Thyroid gland (tissue), 4 donors: ENCODE data around the gene DSP. TPM values are rescaled to one million over a fixed set of nuclear protein-coding genes. Genes with fewer than 3 reads are reported as not detected.

Experiments used
- DNase-seq, 2 donors: peaks; one replicate each; pipeline ENCODE4 v3.0.0-alpha.2; 2019
- H3K27ac ChIP-seq, 3 donors: fragments of 200-600 bp; sonication (generic); 1 replicate in 2 of 3; 2 replicates in 1 of 3; pipeline ENCODE4 v1.5.1; 2016 to 2019; ENCODE audit warnings: mild to moderate bottlenecking in 1 of 3, moderate library complexity in 1 of 3
- H3K27me3 ChIP-seq: fragments of 200-600 bp; sonication (generic); one replicate; pipeline ENCODE4 v1.5.1; 2019
- H3K36me3 ChIP-seq, 2 donors: fragments of 200-600 bp; sonication (generic); one replicate each; pipeline ENCODE4 v1.5.1; 2016 to 2019
- H3K4me1 ChIP-seq, 2 donors: fragments of 200-600 bp; sonication (generic); one replicate each; pipeline ENCODE4 v1.5.1; 2017 to 2019
- H3K4me3 ChIP-seq, 3 donors: fragments of 200-600 bp; sonication (generic); replicated peaks in 1 of 3; 1 replicate in 2 of 3; 2 replicates in 1 of 3; pipeline ENCODE4 v1.5.1; 2016; ENCODE audit warnings: mild to moderate bottlenecking in 1 of 3
- H3K9me3 ChIP-seq: fragments of 200-600 bp; sonication (generic); one replicate; pipeline ENCODE4 v1.5.1; 2017
- POLR2A ChIP-seq, 2 donors: fragments of 450-650 bp; IDR thresholded peaks; one replicate each; pipeline ENCODE4 v1.6.1; 2017; ENCODE audit warnings: antibody characterized with exemption in 2 of 2, mild to moderate bottlenecking in 2 of 2, moderate library complexity in 1 of 2
- WGBS, 2 donors: methylation state at CpG; one replicate each; pipeline ENCODE4 v1.1.5; 2017; 5-methylcytosine and 5-hydroxymethylcytosine counted together
- intact Hi-C: fragments of 100-400 bp; cut with DNase I; formaldehyde crosslinking; loops from one replicate; pipeline ENCODE4 v1.15.1; 2023
- total RNA-seq, 4 donors: library from RNA; depleted of rRNA; stranded (reverse); fragments of >200 nt; gene quantifications; one replicate each; pipeline ENCODE4 v1.2.3, GENCODE V29; 2016
- TF ChIP-seq, protein P1 (sequence below), 6 experiments: fragments of 200-600 bp in 3 of 6; fragments of 450-650 bp in 3 of 6; sonication (generic) in 3 of 6; IDR thresholded peaks; one replicate each; pipeline ENCODE4 v1.5.1; 2016 to 2019; ENCODE audit warnings: antibody characterized with exemption in 6 of 6, mild to moderate bottlenecking in 2 of 6, inconsistent platforms in 1 of 6, moderate library complexity in 1 of 6

The DSP gene
- total RNA-seq, 4 donors from 2014 or later = 122 to 176 (median 145) TPM

DNA sequence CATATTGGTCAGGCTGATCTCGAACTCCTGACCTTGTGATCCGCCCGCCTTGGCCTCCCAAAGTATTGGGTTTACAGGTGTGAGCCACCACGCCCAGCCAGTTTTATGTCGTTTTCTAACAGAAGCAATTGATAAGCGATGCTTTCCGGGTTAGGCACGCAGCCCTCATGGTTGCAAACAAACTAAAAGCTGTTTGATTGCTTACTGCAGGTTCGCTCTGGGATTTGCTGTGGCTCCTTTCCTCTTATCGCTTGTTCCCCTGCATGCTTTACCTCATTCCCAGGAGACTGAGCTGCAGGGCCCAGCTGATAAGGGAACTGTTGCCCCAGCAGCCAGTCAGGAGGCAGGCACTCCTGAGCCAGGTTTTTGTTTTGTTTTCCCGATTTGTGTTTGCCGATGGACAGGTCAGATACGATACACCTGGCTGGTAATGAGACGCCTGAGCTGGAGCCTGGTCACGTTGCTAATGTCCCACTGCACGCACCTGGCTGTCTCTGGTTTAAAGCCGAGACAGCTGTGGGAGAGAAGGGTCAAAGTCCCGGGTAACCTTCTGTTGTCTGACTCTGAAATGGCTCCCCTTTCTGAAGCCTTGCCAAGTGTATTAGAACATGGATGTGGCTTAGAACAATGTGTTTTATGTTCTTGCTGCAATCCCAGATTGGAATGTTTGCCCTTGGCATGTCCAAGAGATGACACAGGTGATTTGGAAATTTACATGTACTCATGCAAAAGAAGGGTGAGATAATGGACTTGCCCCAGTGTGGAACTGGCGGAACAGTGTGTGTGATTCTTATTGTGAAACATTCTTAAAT is 19.9 kb downstream of the DSP start:
- H3K4me3 ChIP-seq = no peak overlapping the region
- WGBS, 2 donors = 63 to 64% methylated on average over 19 of the region's 19 CpGs
- intact Hi-C loops = no loop called here

GRCh38 chr6:7562769-7563168 is 21.3 kb downstream of the DSP start:
- intact Hi-C loops = no loop called here
- 89 to 90% methylated on average over 4 of the region's 4 CpGs for WGBS, 2 donors
- Histone ChIP-seq H3K27me3 (no peaks in the 10 kb centered on the region), H3K27ac (no peak overlapping the region), H3K36me3 (peaks cover 28 to 30% of the 10 kb centered on the region in 2 donors), H3K4me1 (peaks cover 9 to 22% of the 10 kb centered on the region in 2 donors), H3K9me3 (no peaks in the 10 kb centered on the region), H3K4me3 (no peak overlapping the region)
- no peak for TF ChIP-seq POLR2A (IDR thresholded peaks at IDR 0.05)
- TF ChIP-seq, protein P1, sequence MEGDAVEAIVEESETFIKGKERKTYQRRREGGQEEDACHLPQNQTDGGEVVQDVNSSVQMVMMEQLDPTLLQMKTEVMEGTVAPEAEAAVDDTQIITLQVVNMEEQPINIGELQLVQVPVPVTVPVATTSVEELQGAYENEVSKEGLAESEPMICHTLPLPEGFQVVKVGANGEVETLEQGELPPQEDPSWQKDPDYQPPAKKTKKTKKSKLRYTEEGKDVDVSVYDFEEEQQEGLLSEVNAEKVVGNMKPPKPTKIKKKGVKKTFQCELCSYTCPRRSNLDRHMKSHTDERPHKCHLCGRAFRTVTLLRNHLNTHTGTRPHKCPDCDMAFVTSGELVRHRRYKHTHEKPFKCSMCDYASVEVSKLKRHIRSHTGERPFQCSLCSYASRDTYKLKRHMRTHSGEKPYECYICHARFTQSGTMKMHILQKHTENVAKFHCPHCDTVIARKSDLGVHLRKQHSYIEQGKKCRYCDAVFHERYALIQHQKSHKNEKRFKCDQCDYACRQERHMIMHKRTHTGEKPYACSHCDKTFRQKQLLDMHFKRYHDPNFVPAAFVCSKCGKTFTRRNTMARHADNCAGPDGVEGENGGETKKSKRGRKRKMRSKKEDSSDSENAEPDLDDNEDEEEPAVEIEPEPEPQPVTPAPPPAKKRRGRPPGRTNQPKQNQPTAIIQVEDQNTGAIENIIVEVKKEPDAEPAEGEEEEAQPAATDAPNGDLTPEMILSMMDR (IDR thresholded peaks at IDR 0.05) = no peak
- no peak for DNase-seq

More for the DNA sequence above, 19.9 kb downstream of the DSP start:
- DNase-seq = peak; percentile 78 to 79
- H3K9me3 ChIP-seq = no peaks in the 10 kb centered on the region
- TF ChIP-seq, protein P1 (IDR thresholded peaks at IDR 0.05) = no peak
- peak in 1 of 2 donors; percentile 25 for TF ChIP-seq POLR2A (IDR thresholded peaks at IDR 0.05)
- no peaks in the 10 kb centered on the region for H3K27me3 ChIP-seq
- peaks cover 20 to 22% of the 10 kb centered on the region in 2 donors for H3K36me3 ChIP-seq
- peak overlapping the region; percentile 31 to 69 (median 65) for H3K27ac ChIP-seq
- peaks cover 9 to 22% of the 10 kb centered on the region in 2 donors for H3K4me1 ChIP-seq

GRCh38 chr6:7566107-7566506 is 24.6 kb downstream of the DSP start:
- no peak for TF ChIP-seq POLR2A (IDR thresholded peaks at IDR 0.05)
- TF ChIP-seq, protein P1 (IDR thresholded peaks at IDR 0.05) = no peak
- Histone ChIP-seq H3K4me1 (peaks cover 4 to 8% of the 10 kb centered on the region in 2 donors), H3K4me3 (no peak overlapping the region), H3K27ac (no peak overlapping the region), H3K36me3 (peaks cover 51 to 61% of the 10 kb centered on the region in 2 donors), H3K27me3 (no peaks in the 10 kb centered on the region), H3K9me3 (no peaks in the 10 kb centered on the region)
- intact Hi-C loops = no loop called here
- no peak for DNase-seq
- 91 to 99% methylated on average over 2 of the region's 2 CpGs for WGBS, 2 donors

DNA sequence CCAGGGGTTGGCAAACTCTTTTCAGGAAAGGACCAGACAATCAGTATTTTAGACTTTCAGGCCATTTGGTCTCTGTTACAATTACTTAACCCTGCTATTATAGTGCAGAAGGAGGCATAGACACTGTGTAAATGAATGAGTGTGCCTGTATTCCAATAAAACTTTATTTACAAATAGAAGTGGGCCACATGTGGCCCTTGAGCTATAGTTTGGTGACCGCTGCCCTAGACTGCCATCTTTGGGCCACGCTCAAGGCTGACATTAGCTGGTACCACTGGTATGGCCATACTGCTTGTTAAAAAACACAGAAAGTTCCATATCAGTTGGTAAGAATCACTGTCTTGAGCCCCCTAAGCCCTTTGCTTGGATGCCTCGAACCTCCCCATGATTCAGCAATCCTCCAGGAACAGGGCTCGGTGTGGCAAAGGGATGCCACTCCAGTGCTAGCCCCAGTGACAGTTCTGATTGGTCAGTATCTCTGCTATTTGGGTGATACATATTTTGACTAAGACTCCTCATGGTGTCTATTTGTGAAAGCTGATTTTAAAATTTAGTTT is 25.2 kb downstream of the DSP start:
- intact Hi-C loops = no loop called here
- no peak overlapping the region for H3K4me3 ChIP-seq
- TF ChIP-seq, protein P1 (IDR thresholded peaks at IDR 0.05) = no peak
- TF ChIP-seq POLR2A (IDR thresholded peaks at IDR 0.05) = no peak
- H3K4me1 ChIP-seq = peaks cover under 1 to 2% of the 10 kb centered on the region in 2 donors
- WGBS, 2 donors = 90 to 93% methylated on average over 4 of the region's 4 CpGs
- no peaks in the 10 kb centered on the region for H3K9me3 ChIP-seq
- H3K27me3 ChIP-seq = no peaks in the 10 kb centered on the region
- H3K27ac ChIP-seq = no peak overlapping the region
- no peak for DNase-seq
- H3K36me3 ChIP-seq = peaks cover 56 to 67% of the 10 kb centered on the region in 2 donors

GRCh38 chr6:7568021-7568420 is 26.6 kb downstream of the DSP start:
- H3K4me1 ChIP-seq = no peaks in the 10 kb centered on the region
- intact Hi-C loops = no loop called here
- no peaks in the 10 kb centered on the region for H3K9me3 ChIP-seq
- H3K36me3 ChIP-seq = peaks cover 65 to 80% of the 10 kb centered on the region in 2 donors
- no peaks in the 10 kb centered on the region for H3K27me3 ChIP-seq
- 66 to 75% methylated on average over 3 of the region's 3 CpGs for WGBS, 2 donors
- TF ChIP-seq POLR2A (IDR thresholded peaks at IDR 0.05) = no peak
- no peak overlapping the region for H3K27ac ChIP-seq
- H3K4me3 ChIP-seq = no peak overlapping the region
- no peak for DNase-seq
